GM19043 (cell line): Measurements from ENCODE around the gene TRIM66.

Experiments
- ATAC-seq: cut with Tn5 transposase; IDR thresholded peaks from one replicate; pipeline ENCODE4 v1.9.1; 2021; ENCODE audit warnings: low read depth; ENCODE audit not compliant: unreplicated experiment

TRIM66 gene

DNA sequence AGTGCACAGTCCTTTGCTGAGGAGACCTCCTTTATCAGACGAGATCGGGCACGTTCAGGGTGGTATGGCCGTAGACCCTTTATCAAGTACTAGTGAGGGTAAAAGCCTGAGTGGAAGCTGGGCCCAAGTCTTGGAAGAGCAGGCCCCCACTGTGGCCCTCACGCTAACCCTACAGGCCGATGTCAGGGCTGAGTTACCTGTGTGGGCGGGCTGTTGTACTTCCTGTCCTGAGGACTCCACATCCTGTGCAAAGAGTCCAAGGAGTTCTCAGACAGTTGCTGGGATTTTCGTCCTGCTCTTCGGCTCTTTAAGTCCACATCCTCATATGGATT lies 35.0 kb upstream of the TRIM66 start:
- ATAC-seq, result no peak

DNA sequence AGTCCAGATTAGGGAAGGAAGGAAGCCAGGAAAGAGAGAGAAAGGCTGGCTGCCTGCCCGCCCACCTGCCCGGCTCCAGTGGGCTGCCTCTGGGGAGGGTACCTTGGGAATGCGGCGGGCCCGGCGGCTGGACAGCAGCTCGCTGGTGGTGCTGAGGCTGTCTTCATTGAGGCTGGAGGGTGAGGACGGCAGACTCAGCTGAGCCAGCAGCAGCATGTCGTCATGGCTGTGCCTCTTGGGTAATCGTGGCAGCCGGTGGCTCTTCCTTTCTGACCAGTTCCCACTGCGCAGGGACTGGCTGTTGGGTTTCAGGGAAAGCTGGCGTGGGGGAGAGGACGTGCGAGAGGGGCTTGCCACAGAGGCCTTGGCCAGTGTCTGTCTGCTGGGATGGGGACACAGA lies 33.0 kb upstream of the TRIM66 start:
- ATAC-seq, result no peak

DNA sequence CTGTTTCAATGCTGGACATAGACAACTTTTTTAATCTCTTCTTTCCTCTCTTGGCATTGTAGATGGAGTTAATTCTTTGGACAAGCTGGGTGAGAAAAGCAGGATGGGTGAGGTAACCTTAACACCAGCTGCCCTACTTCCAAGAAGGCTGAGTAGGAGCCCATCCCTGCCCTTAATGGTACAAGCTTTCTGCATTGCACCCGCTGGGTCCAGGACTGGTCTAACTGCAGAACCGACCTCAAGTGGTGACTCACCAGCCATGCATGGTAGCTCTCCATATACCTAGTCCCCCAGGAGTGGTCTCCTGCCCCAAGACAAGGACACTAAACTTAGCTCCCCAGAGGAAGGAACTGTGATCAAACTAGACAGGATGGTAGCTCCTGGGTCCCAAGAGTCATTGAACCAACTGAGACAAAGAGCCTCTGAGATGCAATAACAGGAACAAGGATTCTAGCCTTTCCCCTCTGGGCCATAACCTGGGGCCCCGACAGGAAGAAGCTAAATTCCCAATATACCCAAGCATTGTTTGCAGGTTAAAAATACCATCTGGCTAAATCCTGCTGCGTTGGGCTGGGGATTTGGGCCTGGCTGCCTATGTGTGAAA lies 32.3 kb upstream of the TRIM66 start:
- no peak for ATAC-seq

DNA sequence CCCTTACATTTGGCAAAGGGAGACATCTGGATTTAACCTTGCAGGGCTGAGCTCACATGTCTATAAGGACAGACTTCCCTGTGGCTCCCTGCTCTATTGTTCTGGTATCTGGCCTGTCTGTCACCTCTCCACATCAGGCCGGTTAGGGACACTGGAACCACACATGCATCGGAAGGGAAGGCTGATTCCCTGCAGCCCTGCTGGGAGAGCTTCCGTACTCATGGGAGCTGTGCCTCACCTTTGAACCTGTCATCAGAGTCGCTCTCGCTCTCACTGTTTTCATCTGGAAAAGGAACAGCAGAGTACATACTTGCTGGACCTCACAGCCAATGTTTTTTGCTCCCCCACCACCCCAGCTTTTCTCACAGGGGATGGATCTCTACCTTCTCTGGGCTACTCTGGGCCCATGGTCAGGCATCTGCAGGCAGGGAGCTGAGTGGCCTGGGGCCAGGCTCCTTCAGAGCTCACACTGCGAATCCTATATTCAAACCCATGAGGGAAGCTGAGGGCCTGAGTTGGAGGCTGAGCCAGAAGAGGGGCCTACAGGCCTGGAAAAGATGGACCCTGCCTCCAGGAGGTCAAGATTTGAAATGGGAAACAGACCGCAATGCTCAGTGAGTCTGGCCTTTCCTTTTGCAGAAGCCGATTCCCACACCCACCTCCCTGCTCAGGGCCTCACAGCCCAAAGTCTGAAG lies 31.4 kb upstream of the TRIM66 start:
- ATAC-seq, result no peak

DNA sequence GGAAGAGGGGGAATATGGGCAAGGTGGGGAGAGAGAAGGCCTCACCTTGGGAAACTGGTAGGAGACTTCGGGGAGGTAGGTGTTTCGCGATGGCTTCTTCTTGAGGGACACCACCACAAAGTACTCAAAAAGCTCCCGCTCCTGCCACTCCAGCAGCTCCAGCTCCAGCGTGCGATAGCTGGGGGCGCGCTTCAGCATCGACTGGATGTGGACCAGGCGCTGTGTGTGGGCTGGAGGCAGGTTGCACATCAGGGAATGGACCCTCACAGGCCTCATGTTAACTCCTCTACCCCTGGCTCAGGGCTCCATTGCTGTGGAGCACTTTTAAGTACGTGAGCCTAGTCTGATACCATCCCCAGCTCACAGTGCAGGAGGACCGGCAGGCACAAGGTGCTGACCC lies 30.0 kb upstream of the TRIM66 start:
- ATAC-seq, result no peak

DNA sequence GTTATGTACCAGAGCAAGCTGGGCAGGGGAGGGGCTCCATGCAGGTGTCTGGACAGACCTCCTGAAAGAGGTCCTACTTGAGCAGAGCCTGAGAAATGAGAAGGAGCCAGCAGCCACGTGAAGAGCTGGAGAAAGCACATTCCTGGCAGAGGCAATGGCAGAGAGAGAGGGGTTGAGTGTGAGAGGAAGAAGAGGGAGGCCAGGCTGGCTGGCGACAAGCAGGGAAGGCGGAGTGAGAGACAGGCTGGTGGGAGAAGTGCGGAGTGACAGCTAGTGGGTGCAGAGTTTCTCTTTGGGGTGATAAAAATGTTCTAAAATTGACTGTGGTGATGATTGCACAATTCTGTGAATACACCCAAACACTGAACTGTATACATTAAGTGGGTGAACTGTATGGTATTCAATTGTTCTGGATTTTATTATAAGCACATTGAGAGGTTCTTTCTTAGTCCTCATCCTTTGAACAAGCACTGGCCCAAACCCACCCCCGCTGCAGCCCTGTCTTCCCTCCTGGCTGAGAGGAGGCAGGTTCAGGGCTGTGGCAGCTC lies 29.5 kb upstream of the TRIM66 start:
- no peak for ATAC-seq

DNA sequence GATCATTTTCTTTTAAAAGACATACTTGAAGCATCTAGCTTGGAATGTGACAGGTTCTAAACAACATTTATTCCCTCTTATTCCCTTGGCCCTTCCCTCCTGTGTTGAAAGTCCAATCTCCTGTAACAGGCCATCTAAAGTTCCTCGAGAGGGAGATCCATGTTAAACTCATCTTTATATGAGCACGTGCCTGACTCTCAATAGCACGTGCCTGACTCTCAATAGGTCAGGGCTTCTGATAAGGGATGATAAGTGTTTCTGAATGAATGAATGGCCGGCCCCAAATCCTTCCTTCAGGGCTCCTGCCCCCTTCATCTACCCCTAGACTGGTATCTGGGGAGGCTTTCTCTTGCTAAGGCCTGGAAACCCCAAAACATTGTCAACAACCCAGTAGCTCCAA lies 27.3 kb upstream of the TRIM66 start:
- ATAC-seq, result no peak

DNA sequence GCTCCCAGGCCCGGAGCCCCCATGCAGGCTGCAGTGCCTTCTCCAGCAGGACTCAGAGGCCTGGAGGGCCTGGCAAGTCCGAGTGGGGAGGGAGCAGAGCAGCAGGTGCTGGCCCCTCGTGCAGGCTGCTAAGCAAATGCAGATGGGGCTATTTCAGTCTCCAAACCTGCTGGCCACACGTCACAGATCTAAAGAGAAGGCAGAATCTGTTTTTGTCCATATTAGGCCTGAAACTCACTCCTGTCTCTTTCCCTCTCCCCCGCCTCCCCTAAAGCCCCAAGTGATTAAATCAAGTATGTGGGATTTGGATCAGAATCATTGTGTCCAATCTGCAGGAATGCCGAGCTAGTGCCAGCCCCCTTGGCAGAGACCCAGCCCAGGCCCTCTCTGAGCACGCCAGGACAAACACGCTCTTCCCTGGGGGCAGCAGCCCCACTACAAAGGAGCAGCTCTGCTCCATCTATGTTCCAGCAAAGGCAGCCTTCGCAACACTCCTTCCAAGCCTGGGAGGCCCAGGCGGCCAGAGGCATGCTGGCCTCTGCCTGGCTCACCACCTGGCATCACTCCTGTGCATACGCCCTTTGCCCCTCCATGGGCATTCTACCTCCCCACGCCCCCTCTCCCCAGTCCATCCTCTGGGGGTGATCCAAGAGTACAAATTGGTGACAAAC lies 26.7 kb upstream of the TRIM66 start:
- no peak for ATAC-seq

DNA sequence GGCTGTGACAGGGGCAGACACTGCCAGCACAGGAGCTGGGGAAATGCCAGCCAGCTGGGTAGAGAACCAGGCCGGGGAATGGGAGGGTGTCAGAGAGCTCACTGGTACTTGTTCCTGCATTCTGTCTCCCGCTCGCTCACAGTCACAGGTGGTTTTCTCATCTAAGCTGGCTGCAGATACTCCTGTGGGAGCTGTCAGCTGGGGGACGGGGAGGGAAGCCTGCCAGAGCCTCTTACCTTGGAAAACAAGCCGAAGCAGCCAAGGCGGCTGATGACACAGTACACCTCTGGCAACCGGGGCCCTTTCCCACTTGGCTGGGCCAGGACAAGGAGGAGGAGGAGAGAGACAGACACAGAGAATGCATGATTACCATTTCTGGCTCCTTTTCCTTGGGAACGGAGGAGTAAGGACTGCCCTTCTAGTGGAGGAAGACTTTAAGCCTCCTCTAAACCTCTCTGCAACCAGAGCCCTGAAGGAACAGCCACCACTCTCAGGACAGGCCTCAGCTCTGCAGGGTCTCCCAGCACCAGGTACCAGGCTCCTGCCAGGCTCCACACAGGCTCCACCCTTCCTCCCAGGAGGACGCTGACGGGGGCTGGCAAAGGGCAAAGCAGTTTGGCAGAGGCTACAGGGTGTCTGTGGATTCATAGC lies 25.2 kb upstream of the TRIM66 start:
- ATAC-seq, result no peak

DNA sequence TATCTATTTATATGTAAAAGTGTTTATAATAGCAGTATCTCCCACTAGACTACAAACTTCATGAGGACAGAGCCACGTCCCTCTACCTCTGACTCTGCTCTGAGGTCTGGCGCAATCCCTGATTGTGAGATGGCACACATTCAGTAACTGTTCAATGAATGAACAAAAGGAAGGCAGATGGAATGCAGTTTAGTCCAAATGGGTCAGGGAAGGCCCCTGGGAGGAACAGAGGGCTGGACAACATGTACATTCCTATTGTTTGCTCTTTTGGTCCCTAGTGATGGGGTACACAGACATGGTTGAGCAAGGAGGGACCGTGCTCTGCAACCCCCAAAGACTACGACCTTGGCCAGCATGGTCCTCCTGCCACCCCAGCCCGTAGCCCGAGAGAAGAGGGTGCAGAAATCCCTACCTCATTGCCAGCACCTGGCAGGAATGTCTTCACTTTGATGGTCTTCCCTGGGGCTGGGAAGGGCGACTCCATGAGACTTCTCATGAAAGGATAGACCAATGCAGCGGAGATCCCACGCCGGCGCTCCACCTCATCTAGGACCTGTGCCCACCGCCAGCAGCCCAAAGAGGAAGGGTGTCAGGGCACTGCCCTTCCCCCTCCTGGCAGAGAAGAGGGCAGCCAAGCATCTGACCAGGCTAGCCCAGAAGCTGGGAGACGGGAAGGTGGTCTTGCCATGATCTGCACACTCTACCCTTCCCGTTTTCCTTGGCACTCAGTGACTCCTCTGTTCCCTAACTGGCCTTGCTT lies 24.4 kb upstream of the TRIM66 start:
- no peak for ATAC-seq

DNA sequence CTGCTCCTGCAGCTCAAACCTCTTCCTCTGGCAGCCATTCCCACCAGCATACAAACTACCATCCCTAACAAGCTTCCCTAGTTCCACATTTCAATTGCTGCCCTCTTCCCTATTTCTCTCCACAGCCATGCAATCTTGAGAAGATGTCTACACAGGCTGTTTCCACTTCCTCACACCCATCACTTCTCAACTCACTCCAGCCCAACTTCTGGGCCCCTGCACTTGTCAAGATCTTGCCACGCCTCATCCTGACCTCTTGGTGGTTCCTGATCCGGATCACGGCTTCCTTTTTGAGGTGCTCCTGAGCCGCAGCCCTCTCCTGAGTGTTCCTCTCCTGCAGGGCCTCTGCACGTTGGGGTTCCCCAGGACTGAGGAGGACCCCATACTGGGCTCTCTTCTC lies 22.7 kb upstream of the TRIM66 start:
- no peak for ATAC-seq

DNA sequence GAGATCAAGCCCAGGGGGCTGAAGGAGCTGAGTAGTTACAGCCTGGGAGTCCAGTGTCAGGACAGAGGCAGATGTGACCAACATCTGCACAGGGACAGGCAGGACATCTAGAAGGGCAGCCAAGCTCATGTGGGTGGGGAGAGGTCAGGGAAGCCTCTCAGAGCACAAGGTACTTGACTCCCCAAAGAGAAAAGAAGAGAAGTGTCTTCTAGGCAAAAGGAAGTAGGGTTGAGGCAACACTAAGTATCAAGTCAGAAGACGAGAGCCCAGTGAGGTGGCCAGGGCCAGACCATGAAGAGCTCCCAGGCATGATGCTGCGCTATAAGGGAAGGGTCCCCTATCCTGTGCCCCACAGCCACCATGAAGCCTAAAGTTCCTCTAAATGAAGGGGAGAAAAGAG lies 21.7 kb upstream of the TRIM66 start:
- ATAC-seq, result no peak

DNA sequence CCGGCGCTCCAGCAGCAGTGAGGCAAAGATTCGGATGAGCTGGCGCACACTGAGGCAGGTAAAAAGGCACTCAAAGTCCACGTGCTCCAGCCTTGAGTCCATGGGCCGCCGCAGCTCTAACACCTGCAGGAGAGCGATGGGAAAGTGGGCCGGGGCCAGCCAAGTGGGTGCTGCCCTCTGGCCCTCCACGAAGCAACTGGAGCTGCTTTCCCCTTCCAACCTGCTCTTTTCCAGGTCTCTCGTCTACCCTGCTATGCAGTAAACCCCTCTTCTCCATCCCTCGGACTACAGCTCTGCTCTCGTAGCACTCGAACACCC lies 20.1 kb upstream of the TRIM66 start:
- no peak for ATAC-seq

DNA sequence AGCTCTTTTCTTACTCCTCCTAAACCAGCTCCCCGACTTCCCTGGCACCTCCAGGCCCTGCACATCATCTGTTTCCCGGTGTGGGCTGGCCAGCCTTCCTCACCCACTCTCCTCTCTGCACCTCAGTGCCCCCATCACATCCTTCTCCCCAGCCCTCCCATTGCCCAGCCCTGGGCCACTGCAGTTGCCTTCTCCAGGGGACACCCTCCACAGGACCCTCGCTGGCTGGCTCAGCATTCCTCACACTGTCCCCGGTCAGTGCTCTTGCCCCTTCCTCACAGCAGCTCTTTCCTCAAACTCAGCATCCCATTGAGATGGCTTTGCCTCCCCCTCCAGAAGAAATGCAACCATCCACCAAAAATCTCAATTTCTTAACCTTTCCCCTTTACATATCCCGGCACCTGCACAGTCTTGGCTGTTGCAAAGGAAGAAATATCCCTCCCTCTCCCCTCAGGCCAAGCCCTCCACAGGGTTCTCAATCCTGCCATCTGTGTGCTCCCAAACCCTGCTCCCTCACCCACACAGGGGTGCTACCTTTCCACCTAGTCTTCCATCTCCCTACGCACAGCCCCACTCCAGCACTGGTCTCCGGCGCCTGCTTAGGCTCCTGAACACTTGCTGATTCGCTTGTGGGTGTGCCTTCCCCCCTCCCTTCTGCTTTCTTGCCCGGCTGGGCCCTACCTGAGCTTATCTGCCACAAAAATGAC lies 19.6 kb upstream of the TRIM66 start:
- no peak for ATAC-seq

DNA sequence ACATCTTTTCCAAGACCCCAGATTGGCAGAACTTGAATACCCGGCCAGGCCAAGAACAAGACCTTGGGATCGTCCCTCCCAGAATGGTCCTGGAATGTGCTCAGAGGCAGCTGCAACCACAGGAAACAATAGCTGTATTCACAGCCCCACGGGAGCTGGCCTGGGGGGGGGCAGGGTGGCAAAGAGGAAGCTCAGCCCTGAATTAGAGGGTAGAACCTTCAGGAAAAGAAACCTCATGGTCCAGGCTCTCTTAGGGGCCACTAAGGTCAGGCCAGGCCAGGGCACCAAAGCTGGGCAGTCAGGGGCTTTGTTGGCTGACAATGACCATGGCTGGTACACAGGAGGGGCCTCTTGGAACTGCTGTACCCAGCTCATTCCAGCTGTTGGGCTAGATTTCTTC lies 17.4 kb upstream of the TRIM66 start:
- no peak for ATAC-seq

DNA sequence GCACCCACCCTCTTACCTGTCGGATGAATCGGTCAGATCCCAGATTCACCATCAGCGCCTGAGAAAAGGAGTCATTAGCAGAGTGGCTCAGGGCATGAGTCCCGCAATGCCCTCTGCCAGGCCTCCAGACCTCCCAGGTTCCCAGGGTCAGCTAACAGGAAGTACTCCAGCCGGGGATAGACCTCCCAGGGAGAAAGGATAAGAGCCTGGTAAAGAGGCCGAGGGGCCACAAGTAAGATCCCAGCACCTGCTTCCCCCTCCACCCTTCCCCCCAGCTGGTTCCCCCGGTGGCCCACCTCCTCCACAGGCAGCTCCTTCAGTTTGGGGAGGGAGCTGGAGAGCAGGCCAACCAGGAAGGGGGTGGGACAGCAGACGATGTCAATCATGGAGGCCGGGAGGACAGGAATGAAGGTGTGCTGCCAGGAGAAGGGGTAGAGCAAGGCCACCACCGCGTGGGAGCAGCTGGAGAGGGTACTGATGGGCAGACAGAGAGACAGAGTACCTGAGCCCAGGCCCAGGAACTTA lies 16.5 kb upstream of the TRIM66 start:
- no peak for ATAC-seq

DNA sequence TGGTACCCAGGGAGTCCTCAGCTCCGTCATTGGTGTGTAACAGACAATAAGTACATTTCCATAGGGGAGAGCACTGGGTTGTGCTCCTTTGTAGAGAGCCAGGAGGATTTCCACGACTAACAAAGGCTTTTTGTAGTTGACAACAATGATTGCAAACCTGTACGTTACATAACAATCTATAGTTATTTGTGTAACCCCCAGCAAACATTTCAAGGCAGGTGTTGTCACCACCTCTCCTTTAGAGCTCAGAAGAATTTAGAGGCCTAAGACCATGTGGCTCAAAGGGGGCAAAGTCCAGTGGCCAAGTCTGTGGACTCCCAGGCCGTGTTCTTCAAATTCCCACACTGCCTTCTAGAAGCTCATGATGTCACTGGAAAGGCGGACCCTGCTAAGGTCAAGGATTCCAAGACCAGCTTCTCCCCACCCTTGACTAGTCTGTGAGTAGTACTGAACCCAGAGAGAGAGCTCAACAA lies 15.9 kb upstream of the TRIM66 start:
- ATAC-seq, result no peak

DNA sequence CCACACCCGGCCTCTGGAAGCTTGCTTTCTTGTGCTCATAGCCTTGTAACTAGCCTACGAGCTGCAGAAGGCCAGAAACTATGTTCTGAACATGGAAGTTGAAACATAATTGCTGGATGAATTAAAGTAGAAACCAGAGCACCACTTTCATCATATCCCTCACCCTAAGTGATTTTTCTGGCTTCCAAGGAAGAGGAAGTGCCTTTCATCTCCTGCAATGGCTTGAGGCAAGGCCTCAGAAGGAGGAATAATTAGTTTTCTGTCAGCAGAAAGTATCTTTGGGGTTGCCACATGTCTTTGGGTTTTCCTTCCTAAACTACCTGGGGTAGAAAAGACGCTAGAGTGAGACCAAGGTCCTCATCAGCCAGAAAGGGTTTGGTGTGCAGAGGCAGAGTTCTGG lies 14.6 kb upstream of the TRIM66 start:
- no peak for ATAC-seq

DNA sequence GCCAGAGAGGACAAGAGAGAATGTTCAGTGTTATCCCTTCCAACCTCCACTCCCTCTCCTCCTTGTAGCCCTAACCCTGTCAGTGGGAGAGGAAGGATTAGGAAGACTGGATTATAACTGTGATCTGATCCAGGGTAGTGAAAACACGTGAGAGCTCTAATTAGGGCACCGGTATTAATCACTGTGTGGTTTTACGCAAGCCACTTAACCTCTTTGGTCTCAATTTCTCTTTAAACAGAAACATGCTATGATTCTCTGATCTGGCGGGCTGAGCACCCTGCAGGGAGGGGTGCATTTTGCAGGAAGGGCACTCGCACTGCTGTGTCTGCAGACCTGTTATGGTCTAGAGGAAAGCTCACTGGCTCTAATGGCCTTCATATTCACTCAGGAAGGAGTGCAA lies 11.7 kb upstream of the TRIM66 start:
- ATAC-seq, result no peak

DNA sequence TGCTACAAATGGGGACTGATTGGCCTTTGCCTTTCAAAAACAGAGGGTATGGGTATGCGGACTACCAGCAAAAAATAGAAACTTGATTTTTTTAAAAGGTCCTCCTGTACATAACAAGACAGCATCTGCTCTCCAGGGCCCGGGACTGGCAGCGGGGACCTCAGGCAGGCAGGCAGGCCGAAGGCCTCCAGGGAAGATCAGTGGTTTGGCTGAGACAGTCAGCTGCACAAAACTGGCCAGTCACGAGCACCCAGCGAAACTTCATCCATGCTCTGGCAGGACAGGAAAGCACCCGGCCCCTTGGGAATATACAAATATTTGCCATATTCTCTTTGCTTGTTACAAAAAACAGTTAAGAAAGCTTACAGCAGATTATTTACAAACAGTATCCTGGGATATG lies 11.1 kb upstream of the TRIM66 start:
- ATAC-seq, result no peak
